C4-2B (cell line): Measurements from ENCODE around the gene TRAPPC11.

ENCODE experiments used
- H3K27ac ChIP-seq: fragments of 450-650 bp; 2 replicates; pipeline ENCODE4 v1.5.1; 2017
- ZFX ChIP-seq: fragments of 450-650 bp; IDR thresholded peaks from 2 replicates; pipeline ENCODE4 v1.6.1; 2017
- TF ChIP-seq, protein P1 (sequence below): fragments of 450-650 bp; conservative IDR thresholded peaks from 2 replicates; pipeline ENCODE4 v1.5.1; 2017; ENCODE audit warnings: mild to moderate bottlenecking

TRAPPC11 gene

DNA sequence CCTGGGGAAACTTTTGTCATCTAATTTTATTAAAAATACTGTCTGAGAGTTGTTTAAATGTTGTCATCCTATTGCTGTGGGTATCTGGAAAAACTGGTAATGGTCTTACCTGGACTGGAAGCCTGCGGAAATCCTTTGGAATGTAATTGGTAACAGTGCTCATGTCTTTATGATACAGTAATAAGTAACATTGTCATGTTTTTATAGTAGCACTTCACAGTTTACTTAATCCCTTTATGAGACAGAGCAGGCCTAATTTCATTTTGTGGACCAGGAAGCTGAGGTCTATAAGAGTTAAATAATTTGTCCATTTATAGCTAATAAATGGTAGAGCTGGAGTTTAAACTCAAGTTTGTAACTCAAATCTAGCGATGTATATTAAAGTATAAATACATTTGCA lies 88.3 kb downstream of the TRAPPC11 start:
- no peak overlapping the region for H3K27ac ChIP-seq
- TF ChIP-seq, protein P1, sequence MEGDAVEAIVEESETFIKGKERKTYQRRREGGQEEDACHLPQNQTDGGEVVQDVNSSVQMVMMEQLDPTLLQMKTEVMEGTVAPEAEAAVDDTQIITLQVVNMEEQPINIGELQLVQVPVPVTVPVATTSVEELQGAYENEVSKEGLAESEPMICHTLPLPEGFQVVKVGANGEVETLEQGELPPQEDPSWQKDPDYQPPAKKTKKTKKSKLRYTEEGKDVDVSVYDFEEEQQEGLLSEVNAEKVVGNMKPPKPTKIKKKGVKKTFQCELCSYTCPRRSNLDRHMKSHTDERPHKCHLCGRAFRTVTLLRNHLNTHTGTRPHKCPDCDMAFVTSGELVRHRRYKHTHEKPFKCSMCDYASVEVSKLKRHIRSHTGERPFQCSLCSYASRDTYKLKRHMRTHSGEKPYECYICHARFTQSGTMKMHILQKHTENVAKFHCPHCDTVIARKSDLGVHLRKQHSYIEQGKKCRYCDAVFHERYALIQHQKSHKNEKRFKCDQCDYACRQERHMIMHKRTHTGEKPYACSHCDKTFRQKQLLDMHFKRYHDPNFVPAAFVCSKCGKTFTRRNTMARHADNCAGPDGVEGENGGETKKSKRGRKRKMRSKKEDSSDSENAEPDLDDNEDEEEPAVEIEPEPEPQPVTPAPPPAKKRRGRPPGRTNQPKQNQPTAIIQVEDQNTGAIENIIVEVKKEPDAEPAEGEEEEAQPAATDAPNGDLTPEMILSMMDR = no peak
- no peak for TF ChIP-seq ZFX

DNA sequence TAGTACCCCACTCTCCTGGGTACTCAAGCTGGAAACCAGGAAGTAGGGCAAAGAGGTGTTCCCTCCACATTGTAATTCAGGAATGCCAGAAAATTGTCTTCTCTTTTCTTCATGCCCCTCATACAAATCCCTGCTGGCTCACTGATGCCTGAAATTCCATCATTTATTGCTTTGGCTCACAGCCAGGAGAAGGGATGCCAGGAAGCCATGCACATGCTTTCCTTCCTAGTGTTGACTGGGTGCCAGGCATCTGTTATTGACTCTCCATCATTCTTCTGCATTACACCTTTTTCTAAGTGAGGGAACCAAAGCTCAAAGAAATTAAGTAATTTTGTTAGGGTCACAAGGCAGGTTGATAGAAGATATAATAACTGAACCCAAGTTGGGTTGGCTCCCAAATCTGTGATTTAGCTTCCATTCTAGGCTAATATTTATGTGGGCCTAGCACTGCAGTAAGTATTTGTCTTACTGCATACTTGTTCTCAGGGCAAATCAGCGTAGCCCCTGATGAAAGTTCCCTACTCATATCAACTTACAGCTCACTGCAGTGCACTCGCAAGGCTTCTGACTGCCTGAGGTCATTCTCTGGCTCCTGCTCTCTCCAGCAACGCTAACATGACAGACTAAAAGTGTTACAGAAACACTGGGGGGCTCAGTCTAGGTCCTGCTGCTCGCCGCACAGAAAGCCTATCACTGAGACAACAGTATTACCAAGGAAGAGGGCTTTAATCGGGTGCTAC lies 89.0 kb downstream of the TRAPPC11 start:
- TF ChIP-seq, protein P1 = no peak
- TF ChIP-seq ZFX = no peak
- no peak overlapping the region for H3K27ac ChIP-seq

DNA sequence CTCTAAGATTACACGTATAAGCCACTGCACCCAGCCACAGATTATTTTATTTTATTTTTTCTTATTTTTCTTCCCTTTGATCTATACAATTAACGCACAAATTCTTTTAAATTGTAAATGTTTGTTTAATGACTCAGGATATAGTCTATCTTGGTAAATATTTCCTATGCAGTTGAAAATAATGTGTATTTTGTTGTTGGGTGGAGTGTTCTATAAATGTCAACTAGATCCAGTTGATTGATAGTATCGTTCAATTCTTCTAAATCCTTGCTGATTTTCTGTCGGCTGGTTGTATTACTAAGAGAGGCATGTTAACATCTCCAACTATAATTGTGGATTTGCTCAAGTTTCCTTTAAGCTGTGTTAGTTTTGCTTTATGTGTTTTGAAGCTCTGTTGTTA lies 92.0 kb downstream of the TRAPPC11 start:
- TF ChIP-seq, protein P1 = no peak
- TF ChIP-seq ZFX = no peak
- H3K27ac ChIP-seq = no peak overlapping the region

DNA sequence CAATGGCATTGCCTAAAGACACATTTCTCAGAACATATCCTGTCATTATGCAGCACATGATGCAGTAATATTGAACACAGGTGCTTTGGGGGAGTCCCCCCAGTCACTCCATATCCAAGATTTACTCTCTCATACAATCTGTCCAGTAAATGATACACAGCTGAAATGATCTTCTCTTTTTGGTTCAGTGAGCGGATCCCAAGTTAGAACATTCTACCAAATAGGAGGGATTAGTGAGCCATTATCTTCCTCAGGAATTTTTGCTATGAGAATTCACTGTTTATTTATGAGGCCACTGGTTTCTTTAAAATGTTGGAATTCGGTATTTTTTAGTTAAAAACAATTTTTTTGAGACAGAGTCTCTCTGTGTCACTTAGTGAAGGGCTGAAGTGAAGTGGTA lies 96.5 kb downstream of the TRAPPC11 start:
- TF ChIP-seq, protein P1 = no peak
- TF ChIP-seq ZFX = no peak
- H3K27ac ChIP-seq = no peak overlapping the region

DNA sequence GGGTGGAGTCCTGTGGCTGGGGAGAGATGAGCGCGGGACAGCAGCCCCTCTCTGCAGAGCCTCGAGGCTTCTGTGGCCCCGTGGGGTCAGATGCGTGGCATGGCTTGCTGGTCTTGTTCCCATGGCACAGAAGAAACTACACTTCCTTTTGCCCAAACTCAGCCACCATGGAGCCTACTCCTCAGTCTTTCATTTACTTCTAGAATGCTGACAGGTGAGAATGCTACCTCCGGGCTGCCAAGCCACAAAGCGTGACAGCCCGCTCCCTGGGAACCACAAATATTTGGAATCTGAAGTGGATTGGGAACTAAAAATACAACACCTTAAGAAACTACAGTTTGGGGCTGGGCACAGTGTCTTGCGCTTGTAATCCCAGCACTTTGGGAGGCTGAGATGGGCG lies 98.0 kb downstream of the TRAPPC11 start:
- TF ChIP-seq, protein P1 = no peak
- TF ChIP-seq ZFX = no peak
- H3K27ac ChIP-seq = no peak overlapping the region

DNA sequence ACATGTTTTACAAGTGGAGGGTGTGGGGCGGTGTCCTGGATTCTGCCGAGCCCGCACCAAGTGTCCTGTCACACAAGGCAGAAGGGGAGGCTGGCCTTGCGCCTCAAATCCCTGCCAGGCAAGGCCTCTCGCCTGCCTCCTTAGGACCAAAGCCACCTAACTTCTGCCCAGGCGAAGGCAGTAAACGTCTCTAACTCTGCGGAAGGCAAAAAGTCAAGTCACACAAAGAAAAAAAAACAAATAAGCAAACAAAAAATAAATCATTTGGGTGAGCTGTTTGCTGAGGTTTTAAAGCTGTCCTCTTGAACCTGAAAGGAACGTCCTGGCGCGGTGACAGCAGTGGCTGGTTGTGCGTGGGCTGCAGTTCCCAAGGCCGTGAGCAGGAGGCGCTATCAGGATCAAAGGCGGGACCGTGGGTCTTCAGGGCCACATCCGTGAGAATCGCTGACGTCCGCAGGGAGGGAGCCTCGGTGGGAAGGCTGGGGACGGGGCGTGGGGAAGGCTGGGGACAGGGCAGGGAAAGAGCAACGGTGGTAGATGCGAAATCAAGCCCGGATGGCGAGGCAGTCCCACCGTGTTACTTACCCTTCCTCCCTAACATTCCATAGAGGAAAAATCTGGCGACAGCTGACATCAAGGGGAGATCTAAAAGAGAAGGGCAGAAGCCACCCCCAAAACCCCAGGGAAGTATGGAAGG lies 99.1 kb downstream of the TRAPPC11 start:
- no peak overlapping the region for H3K27ac ChIP-seq
- TF ChIP-seq ZFX = no peak
- TF ChIP-seq, protein P1 = peak; percentile 83

DNA sequence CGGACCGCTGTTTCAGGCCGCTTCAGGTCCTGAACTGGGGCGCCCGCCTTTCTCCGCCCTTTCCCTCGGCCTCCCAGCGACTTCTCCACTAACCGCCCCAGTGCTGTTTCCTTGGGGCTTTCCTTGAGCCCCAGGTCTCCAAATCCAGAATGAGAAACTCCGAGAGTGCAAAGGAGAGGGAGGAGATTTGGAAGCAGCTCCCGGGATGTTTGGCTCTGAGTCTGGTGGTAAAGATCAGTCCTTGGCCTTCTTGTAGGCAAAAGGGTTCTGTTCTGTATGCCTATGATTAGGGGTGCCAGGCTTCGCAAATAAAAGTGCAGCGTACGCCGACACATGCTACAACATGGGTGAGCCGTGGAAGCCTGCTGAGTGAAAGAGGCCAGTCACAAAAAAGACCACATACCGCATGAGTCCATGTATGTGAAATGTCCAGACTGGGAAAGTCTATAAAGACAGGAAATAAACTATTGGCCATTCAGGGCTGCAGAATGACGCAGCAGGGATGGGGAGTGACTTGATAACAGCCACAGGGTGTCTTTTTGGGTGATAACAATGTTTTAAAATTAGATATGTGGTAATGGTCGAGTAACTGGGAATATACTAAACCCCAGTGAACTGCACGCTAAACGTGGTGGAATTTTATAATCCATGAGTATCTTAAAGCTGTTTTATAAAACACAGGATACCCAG lies 99.8 kb downstream of the TRAPPC11 start:
- no peak overlapping the region for H3K27ac ChIP-seq
- TF ChIP-seq, protein P1 = no peak
- no peak for TF ChIP-seq ZFX
